Osteocyte (in vitro differentiated cells): ENCODE data around the gene CYFIP2. TPM values are rescaled to one million over a fixed set of nuclear protein-coding genes. Genes with fewer than 3 reads are reported as not detected.

Source experiments
- DNase-seq: peaks from one replicate; pipeline ENCODE4 v3.0.0; 2021; ENCODE audit warnings: mixed read lengths; ENCODE audit not compliant: unreplicated experiment; ENCODE audit errors: extremely low spot score
- H3K27ac Mint-ChIP-seq: one replicate; pipeline ENCODE4 v1.8.0; 2021; ENCODE audit warnings: mild to moderate bottlenecking, mixed read lengths; ENCODE audit not compliant: unreplicated experiment
- H3K27me3 Mint-ChIP-seq: one replicate; pipeline ENCODE4 v1.8.0; 2021; ENCODE audit warnings: mixed read lengths; ENCODE audit not compliant: unreplicated experiment
- H3K36me3 Mint-ChIP-seq: one replicate; pipeline ENCODE4 v1.8.0; 2021; ENCODE audit warnings: mixed read lengths; ENCODE audit not compliant: unreplicated experiment
- H3K4me1 Mint-ChIP-seq: one replicate; pipeline ENCODE4 v1.8.0; 2021; ENCODE audit warnings: mixed read lengths; ENCODE audit not compliant: unreplicated experiment
- H3K4me3 Mint-ChIP-seq: one replicate; pipeline ENCODE4 v1.8.0; 2021; ENCODE audit warnings: mild to moderate bottlenecking, moderate library complexity, mixed read lengths; ENCODE audit not compliant: unreplicated experiment
- H3K9me3 Mint-ChIP-seq: one replicate; pipeline ENCODE4 v1.8.0; 2021; ENCODE audit warnings: mixed read lengths; ENCODE audit not compliant: unreplicated experiment
- CTCF ChIP-seq: fragments of 200-600 bp; sonication (generic); IDR thresholded peaks from 2 replicates; pipeline ENCODE4 v1.5.0; 2021; ENCODE audit warnings: antibody characterized with exemption, mild to moderate bottlenecking, moderate library complexity
- total RNA-seq: library from RNA; stranded (reverse); gene quantifications from 2 replicates; pipeline ENCODE4 v1.2.1, GENCODE V29; 2021

Gene CYFIP2
- total RNA-seq, 1 donor from 2014 or later = 26.4 TPM

GRCh38 chr5:157335534-157336422 is 69.9 kb downstream of the CYFIP2 start:
- no peak for TF ChIP-seq CTCF
- Mint-ChIP-seq H3K9me3 (peaks cover 3% of the 10 kb centered on the region), H3K4me1 (peaks cover 60% of the 10 kb centered on the region), H3K4me3 (peak overlapping the region; percentile 20), H3K27ac (peak overlapping the region; percentile 92), H3K27me3 (no peaks in the 10 kb centered on the region), H3K36me3 (peaks cover 20% of the 10 kb centered on the region)
- no peak for DNase-seq

- no peaks in the 10 kb centered on the region for H3K27me3 Mint-ChIP-seq
- H3K4me1 Mint-ChIP-seq = peaks cover 57% of the 10 kb centered on the region
- peak overlapping the region; percentile 27 for H3K4me3 Mint-ChIP-seq
- peak overlapping the region; percentile 92 for H3K27ac Mint-ChIP-seq
- H3K9me3 Mint-ChIP-seq = peaks cover 3% of the 10 kb centered on the region
- TF ChIP-seq CTCF = no peak
- H3K36me3 Mint-ChIP-seq = peaks cover 20% of the 10 kb centered on the region
- no peak for DNase-seq
These were observed 70.5 kb downstream of the CYFIP2 start for GRCh38 chr5:157336423-157336744.

- DNase-seq = no peak
These were observed 73.5 kb downstream of the CYFIP2 start for GRCh38 chr5:157339409-157339808.

GRCh38 chr5:157342822-157343402 is 77.0 kb downstream of the CYFIP2 start:
- H3K4me3 Mint-ChIP-seq = no peak overlapping the region
- peaks cover 26% of the 10 kb centered on the region for H3K4me1 Mint-ChIP-seq
- H3K9me3 Mint-ChIP-seq = peaks cover 3% of the 10 kb centered on the region
- peaks cover 20% of the 10 kb centered on the region for H3K36me3 Mint-ChIP-seq
- no peak overlapping the region for H3K27ac Mint-ChIP-seq
- no peaks in the 10 kb centered on the region for H3K27me3 Mint-ChIP-seq
- DNase-seq = no peak
- peak; percentile 49 for TF ChIP-seq CTCF

More at GRCh38 chr5:157339409-157339808, 73.5 kb downstream of the CYFIP2 start:
- Mint-ChIP-seq H3K4me3 (no peak overlapping the region), H3K36me3 (peaks cover 20% of the 10 kb centered on the region), H3K27me3 (no peaks in the 10 kb centered on the region), H3K4me1 (peaks cover 46% of the 10 kb centered on the region), H3K9me3 (peaks cover 3% of the 10 kb centered on the region), H3K27ac (no peak overlapping the region)
- TF ChIP-seq CTCF = no peak
